GM12892 (cell line): ENCODE measurements around the gene ACY1.

ENCODE experiments used
- POLR2A ChIP-seq: IDR thresholded peaks from 2 replicates; pipeline ENCODE4 v1.6.1; 2011; ENCODE audit warnings: low read depth, low read length, control low read depth
- POLR2AphosphoS5 ChIP-seq: IDR thresholded peaks from 2 replicates; pipeline ENCODE4 v1.6.1; 2011; ENCODE audit warnings: low read depth, low read length, control low read depth
- TAF1 ChIP-seq: IDR thresholded peaks from 2 replicates; pipeline ENCODE4 v1.6.1; 2011; ENCODE audit warnings: low read depth, mild to moderate bottlenecking, control low read depth, low read length, borderline replicate concordance

GRCh38 chr3:52018319-52019000 lies 35.1 kb downstream of the ACY1 start:
- TF ChIP-seq TAF1 (no peak), POLR2A (no peak), POLR2AphosphoS5 (no peak)
